Skeletal muscle tissue (tissue), 2 donors: ENCODE data around the gene ARRDC5. TPM values are rescaled to one million over a fixed set of nuclear protein-coding genes. Genes with fewer than 3 reads are reported as not detected.

Experiments
- small RNA-seq: library from RNA; depleted of rRNA; stranded (forward); fragments of <200 nt; gene quantifications from one replicate; pipeline ENCODE3, GENCODE V24; 2014
- total RNA-seq: library from RNA; depleted of rRNA; stranded (reverse); fragments of >200 nt; gene quantifications from one replicate; pipeline ENCODE4 v1.2.3, GENCODE V29; 2014

Gene ARRDC5
- total RNA-seq, 1 donor from 2014 or later: under 0.01 TPM

Small RNA genes lying within 50 kb of the gene (small RNA-seq; reads per million reads assigned to genes)
- not detected for gene MIR4747

Other genes starting within 250 kb of the ARRDC5 start
- gene MYDGF, start 232.6 kb downstream of the ARRDC5 start, total RNA-seq: 44.4 TPM
- 16.2 TPM for gene DPP9, start 179.1 kb downstream of the ARRDC5 start, total RNA-seq
- 28.7 TPM for gene FEM1A, start 111.2 kb downstream of the ARRDC5 start, total RNA-seq
- 1.6 TPM for gene TICAM1, start 71.2 kb downstream of the ARRDC5 start, total RNA-seq
- gene PLIN3, start 35.2 kb downstream of the ARRDC5 start, total RNA-seq: 55.3 TPM
- gene UHRF1, start 6.6 kb upstream of the ARRDC5 start, total RNA-seq: 19.8 TPM
- 11.5 TPM for gene KDM4B, start 66.2 kb upstream of the ARRDC5 start, total RNA-seq